Neural cell (in vitro differentiated cells): ENCODE results near the gene SNX24.

ENCODE experiments used
- CTCF ChIP-seq: fragments of 450-650 bp; IDR thresholded peaks from 2 replicates; pipeline ENCODE4 v1.5.1; 2014; ENCODE audit warnings: antibody characterized with exemption, mild to moderate bottlenecking, moderate library complexity; ENCODE audit not compliant: poor library complexity, severe bottlenecking
- EP300 ChIP-seq: fragments of 450-650 bp; conservative IDR thresholded peaks from 2 replicates; pipeline ENCODE4 v1.6.1; 2014; ENCODE audit warnings: antibody characterized with exemption, mild to moderate bottlenecking, moderate library complexity; ENCODE audit not compliant: poor library complexity, severe bottlenecking
- EZH2 ChIP-seq: fragments of 200-600, 300-800 bp; shearing (Covaris generic), sonication (generic); IDR thresholded peaks from 2 replicates; pipeline ENCODE4 v1.6.1; 2014; ENCODE audit warnings: antibody characterized with exemption, low read length, borderline replicate concordance, mild to moderate bottlenecking; ENCODE audit not compliant: insufficient read depth, poor library complexity, severe bottlenecking
- POLR2AphosphoS5 ChIP-seq: IDR thresholded peaks from 2 replicates; pipeline ENCODE4 v1.6.1; 2012
- REST ChIP-seq: IDR thresholded peaks from 2 replicates; pipeline ENCODE4 v1.6.1; 2012; ENCODE audit warnings: borderline replicate concordance
- TAF1 ChIP-seq: IDR thresholded peaks from 2 replicates; pipeline ENCODE4 v1.6.1; 2012; ENCODE audit warnings: low read depth

GRCh38 chr5:122846051-122846550 is 688 bp downstream of the SNX24 start:
- no peak for TF ChIP-seq POLR2AphosphoS5
- no peak for TF ChIP-seq TAF1
- no peak for TF ChIP-seq CTCF
- no peak for TF ChIP-seq EP300
- TF ChIP-seq REST: no peak
- TF ChIP-seq EZH2: no peak
